ENCODE measurements around the gene PXN.

DNA sequence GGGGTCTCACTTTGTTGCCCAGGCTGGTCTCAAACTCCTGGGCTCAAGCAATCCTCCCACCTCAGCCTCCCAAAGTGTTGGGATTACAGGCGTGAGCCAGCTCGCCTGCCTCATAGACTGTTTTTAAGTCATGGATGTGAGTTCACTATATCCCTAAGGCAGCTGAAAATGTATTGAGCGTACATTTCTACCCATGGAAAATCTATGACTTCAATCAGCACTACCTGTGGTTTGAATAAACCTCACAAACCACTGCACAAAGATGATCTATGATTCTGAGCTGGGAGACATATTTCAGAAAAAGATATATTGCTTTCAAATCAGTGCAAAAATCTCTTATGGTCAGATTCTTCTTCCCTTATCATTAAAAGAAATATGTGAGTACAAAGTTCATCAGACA is 93.5 kb downstream of the PXN start:
- TF ChIP-seq, protein P1, sequence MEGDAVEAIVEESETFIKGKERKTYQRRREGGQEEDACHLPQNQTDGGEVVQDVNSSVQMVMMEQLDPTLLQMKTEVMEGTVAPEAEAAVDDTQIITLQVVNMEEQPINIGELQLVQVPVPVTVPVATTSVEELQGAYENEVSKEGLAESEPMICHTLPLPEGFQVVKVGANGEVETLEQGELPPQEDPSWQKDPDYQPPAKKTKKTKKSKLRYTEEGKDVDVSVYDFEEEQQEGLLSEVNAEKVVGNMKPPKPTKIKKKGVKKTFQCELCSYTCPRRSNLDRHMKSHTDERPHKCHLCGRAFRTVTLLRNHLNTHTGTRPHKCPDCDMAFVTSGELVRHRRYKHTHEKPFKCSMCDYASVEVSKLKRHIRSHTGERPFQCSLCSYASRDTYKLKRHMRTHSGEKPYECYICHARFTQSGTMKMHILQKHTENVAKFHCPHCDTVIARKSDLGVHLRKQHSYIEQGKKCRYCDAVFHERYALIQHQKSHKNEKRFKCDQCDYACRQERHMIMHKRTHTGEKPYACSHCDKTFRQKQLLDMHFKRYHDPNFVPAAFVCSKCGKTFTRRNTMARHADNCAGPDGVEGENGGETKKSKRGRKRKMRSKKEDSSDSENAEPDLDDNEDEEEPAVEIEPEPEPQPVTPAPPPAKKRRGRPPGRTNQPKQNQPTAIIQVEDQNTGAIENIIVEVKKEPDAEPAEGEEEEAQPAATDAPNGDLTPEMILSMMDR (IDR thresholded peaks at IDR 0.05): no peak
- no peak for TF ChIP-seq RFX5 (IDR thresholded peaks at IDR 0.05)
- no peak for TF ChIP-seq POLR2A (IDR thresholded peaks at IDR 0.05; ENCODE audit: low read length)
- no peak for TF ChIP-seq ZSCAN20 (CRISPR knock-in tag; IDR thresholded peaks at IDR 0.05)
- TF ChIP-seq ESRRA (IDR thresholded peaks at IDR 0.05; ENCODE audit: borderline replicate concordance, low read length): no peak
- no peak for TF ChIP-seq RAD21 (conservative IDR thresholded peaks at IDR 0.05 in 1 of 2, IDR thresholded peaks at IDR 0.05 in 1 of 2)
- TF ChIP-seq TP53 (CRISPR knock-in tag; IDR thresholded peaks at IDR 0.05): no peak
- no peak for TF ChIP-seq RARB (CRISPR knock-in tag; IDR thresholded peaks at IDR 0.05)
- TF ChIP-seq BHLHE40 (IDR thresholded peaks at IDR 0.05; ENCODE audit: low read depth, low read length): no peak
- TF ChIP-seq, protein P2, sequence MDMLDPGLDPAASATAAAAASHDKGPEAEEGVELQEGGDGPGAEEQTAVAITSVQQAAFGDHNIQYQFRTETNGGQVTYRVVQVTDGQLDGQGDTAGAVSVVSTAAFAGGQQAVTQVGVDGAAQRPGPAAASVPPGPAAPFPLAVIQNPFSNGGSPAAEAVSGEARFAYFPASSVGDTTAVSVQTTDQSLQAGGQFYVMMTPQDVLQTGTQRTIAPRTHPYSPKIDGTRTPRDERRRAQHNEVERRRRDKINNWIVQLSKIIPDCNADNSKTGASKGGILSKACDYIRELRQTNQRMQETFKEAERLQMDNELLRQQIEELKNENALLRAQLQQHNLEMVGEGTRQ (IDR thresholded peaks at IDR 0.05): no peak
- TF ChIP-seq, protein P3, sequence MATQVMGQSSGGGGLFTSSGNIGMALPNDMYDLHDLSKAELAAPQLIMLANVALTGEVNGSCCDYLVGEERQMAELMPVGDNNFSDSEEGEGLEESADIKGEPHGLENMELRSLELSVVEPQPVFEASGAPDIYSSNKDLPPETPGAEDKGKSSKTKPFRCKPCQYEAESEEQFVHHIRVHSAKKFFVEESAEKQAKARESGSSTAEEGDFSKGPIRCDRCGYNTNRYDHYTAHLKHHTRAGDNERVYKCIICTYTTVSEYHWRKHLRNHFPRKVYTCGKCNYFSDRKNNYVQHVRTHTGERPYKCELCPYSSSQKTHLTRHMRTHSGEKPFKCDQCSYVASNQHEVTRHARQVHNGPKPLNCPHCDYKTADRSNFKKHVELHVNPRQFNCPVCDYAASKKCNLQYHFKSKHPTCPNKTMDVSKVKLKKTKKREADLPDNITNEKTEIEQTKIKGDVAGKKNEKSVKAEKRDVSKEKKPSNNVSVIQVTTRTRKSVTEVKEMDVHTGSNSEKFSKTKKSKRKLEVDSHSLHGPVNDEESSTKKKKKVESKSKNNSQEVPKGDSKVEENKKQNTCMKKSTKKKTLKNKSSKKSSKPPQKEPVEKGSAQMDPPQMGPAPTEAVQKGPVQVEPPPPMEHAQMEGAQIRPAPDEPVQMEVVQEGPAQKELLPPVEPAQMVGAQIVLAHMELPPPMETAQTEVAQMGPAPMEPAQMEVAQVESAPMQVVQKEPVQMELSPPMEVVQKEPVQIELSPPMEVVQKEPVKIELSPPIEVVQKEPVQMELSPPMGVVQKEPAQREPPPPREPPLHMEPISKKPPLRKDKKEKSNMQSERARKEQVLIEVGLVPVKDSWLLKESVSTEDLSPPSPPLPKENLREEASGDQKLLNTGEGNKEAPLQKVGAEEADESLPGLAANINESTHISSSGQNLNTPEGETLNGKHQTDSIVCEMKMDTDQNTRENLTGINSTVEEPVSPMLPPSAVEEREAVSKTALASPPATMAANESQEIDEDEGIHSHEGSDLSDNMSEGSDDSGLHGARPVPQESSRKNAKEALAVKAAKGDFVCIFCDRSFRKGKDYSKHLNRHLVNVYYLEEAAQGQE (IDR thresholded peaks at IDR 0.05): no peak
- no peak for TF ChIP-seq MAFK (IDR thresholded peaks at IDR 0.05; ENCODE audit: partially characterized antibody)

All from A549 (cell line).